Caco-2 (cell line): ENCODE data around the gene NRP2. TPM values are rescaled to one million over a fixed set of nuclear protein-coding genes. Genes with fewer than 3 reads are reported as not detected.

Experiments used
- BruUV-seq: library from RNA; stranded (reverse); fragments of 400-500 nt; replicated peaks from 2 replicates; lab custom pipeline; 2021; lab: Mats Ljungman, UMichigan
- CTCF ChIA-PET: fragments of 300-600 bp; sonication (Branson Sonifier 250); formaldehyde crosslinking; loops from one replicate; lab custom pipeline; 2022; ENCODE audit warnings: antibody characterized with exemption; lab: Charles Lee
- POLR2A ChIA-PET: fragments of 300-600 bp; sonication (Branson Sonifier 250); formaldehyde crosslinking; loops from one replicate; lab custom pipeline; 2022; ENCODE audit warnings: antibody characterized with exemption; lab: Charles Lee
- DNase-seq, 2 experiments: peaks; one replicate each; pipeline versions ENCODE4 v3.0.0 to v3.0.0-alpha.2; 2020 to 2022
- H3K27me3 ChIP-seq: replicated peaks from 2 replicates; pipeline ENCODE4 v1.6.0; 2011; ENCODE audit warnings: low read length; ENCODE audit not compliant: control insufficient read depth, insufficient read depth
- H3K36me3 ChIP-seq: 2 replicates; pipeline ENCODE4 v1.5.1; 2011; ENCODE audit warnings: low read length; ENCODE audit not compliant: control insufficient read depth, insufficient read depth
- H3K4me1 ChIP-seq: fragments of 250-450 bp; sonication (Bioruptor Pico); 2 replicates; pipeline ENCODE4 v1.5.1; 2020; ENCODE audit warnings: mild to moderate bottlenecking
- H3K4me3 ChIP-seq: 2 replicates; pipeline ENCODE4 v1.5.1; 2011; ENCODE audit warnings: low read depth, mild to moderate bottlenecking, control low read depth, low read length
- H3K9me3 ChIP-seq: fragments of 250-450 bp; sonication (Bioruptor Pico); 2 replicates; pipeline ENCODE4 v1.5.1; 2020; ENCODE audit warnings: mild to moderate bottlenecking, moderate library complexity
- H3K27ac Mint-ChIP-seq: one replicate; pipeline ENCODE4 v1.8.0; 2022; ENCODE audit warnings: mixed read lengths; ENCODE audit not compliant: unreplicated experiment
- H3K27me3 Mint-ChIP-seq: one replicate; pipeline ENCODE4 v1.8.0; 2022; ENCODE audit warnings: mixed read lengths; ENCODE audit not compliant: insufficient read depth, unreplicated experiment
- H3K36me3 Mint-ChIP-seq: one replicate; pipeline ENCODE4 v1.8.0; 2022; ENCODE audit warnings: mild to moderate bottlenecking, mixed read lengths; ENCODE audit not compliant: insufficient read depth, unreplicated experiment
- H3K4me1 Mint-ChIP-seq: one replicate; pipeline ENCODE4 v1.8.0; 2022; ENCODE audit warnings: low read depth, mixed read lengths; ENCODE audit not compliant: unreplicated experiment
- H3K4me3 Mint-ChIP-seq: one replicate; pipeline ENCODE4 v1.8.0; 2022; ENCODE audit warnings: mild to moderate bottlenecking, moderate library complexity, mixed read lengths; ENCODE audit not compliant: unreplicated experiment
- H3K9me3 Mint-ChIP-seq: one replicate; pipeline ENCODE4 v1.8.0; 2022; ENCODE audit warnings: mixed read lengths; ENCODE audit not compliant: unreplicated experiment
- intact Hi-C: fragments of 100-400 bp; cut with micrococcal nuclease; formaldehyde crosslinking; loops from one replicate; pipeline ENCODE4 v1.10.0; 2022; ENCODE audit not compliant: unreplicated experiment
- total RNA-seq: library from RNA; stranded (reverse); gene quantifications from 2 replicates; pipeline ENCODE4 v1.2.3, GENCODE V29; 2022
- TF ChIP-seq, protein P1 (sequence below), 2 experiments: fragments of 200-600 bp in 1 of 2; IDR thresholded peaks; 1 replicate in 1 of 2; 2 replicates in 1 of 2; pipeline versions ENCODE4 v1.5.1 to v1.8.0; 2011 to 2022; ENCODE audit warnings: antibody characterized with exemption in 1 of 2, control low read depth in 1 of 2, inconsistent platforms in 1 of 2, low read depth in 1 of 2, low read length in 1 of 2, mild to moderate bottlenecking in 1 of 2, moderate library complexity in 1 of 2; ENCODE audit not compliant: insufficient read depth in 1 of 2, severe bottlenecking in 1 of 2, unreplicated experiment in 1 of 2

The NRP2 gene
- total RNA-seq, 1 experiment from 2014 or later: 96.9 TPM

GRCh38 chr2:205786976-205787375, 104.7 kb downstream of the NRP2 start:
- H3K9me3 ChIP-seq: no peaks in the 10 kb centered on the region
- H3K36me3 ChIP-seq: no peaks in the 10 kb centered on the region
- CTCF ChIA-PET: no interaction called here
- Mint-ChIP-seq H3K9me3 (no peaks in the 10 kb centered on the region), H3K27me3 (no peaks in the 10 kb centered on the region), H3K4me3 (no peak overlapping the region), H3K4me1 (peaks cover 5% of the 10 kb centered on the region), H3K36me3 (no peaks in the 10 kb centered on the region), H3K27ac (no peak overlapping the region)
- H3K4me3 ChIP-seq: no peak overlapping the region
- H3K4me1 ChIP-seq: no peaks in the 10 kb centered on the region
- TF ChIP-seq, protein P1, sequence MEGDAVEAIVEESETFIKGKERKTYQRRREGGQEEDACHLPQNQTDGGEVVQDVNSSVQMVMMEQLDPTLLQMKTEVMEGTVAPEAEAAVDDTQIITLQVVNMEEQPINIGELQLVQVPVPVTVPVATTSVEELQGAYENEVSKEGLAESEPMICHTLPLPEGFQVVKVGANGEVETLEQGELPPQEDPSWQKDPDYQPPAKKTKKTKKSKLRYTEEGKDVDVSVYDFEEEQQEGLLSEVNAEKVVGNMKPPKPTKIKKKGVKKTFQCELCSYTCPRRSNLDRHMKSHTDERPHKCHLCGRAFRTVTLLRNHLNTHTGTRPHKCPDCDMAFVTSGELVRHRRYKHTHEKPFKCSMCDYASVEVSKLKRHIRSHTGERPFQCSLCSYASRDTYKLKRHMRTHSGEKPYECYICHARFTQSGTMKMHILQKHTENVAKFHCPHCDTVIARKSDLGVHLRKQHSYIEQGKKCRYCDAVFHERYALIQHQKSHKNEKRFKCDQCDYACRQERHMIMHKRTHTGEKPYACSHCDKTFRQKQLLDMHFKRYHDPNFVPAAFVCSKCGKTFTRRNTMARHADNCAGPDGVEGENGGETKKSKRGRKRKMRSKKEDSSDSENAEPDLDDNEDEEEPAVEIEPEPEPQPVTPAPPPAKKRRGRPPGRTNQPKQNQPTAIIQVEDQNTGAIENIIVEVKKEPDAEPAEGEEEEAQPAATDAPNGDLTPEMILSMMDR (IDR thresholded peaks at IDR 0.05; ENCODE audit: insufficient read depth in 1 of 2, low read depth in 1 of 2, low read length in 1 of 2, severe bottlenecking in 1 of 2, unreplicated experiment in 1 of 2): no peak
- POLR2A ChIA-PET: no interaction called here
- DNase-seq: no peak
- BruUV-seq: no TSS peak
- intact Hi-C loops: no loop called here
- H3K27me3 ChIP-seq: no peaks in the 10 kb centered on the region

- Mint-ChIP-seq H3K4me1 (peaks cover 5% of the 10 kb centered on the region), H3K36me3 (peaks cover under 1% of the 10 kb centered on the region), H3K4me3 (no peak overlapping the region), H3K27ac (no peak overlapping the region), H3K27me3 (no peaks in the 10 kb centered on the region), H3K9me3 (no peaks in the 10 kb centered on the region)
- TF ChIP-seq, protein P1 (IDR thresholded peaks at IDR 0.05; ENCODE audit: insufficient read depth in 1 of 2, low read depth in 1 of 2, low read length in 1 of 2, severe bottlenecking in 1 of 2, unreplicated experiment in 1 of 2): no peak
- no peaks in the 10 kb centered on the region for H3K27me3 ChIP-seq
- intact Hi-C loops: no loop called here
- CTCF ChIA-PET: no interaction called here
- no peak for DNase-seq
- H3K4me1 ChIP-seq: no peaks in the 10 kb centered on the region
- no peaks in the 10 kb centered on the region for H3K36me3 ChIP-seq
- BruUV-seq: no TSS peak
- H3K9me3 ChIP-seq: no peaks in the 10 kb centered on the region
- no peak overlapping the region for H3K4me3 ChIP-seq
- POLR2A ChIA-PET: no interaction called here
Observed at GRCh38 chr2:205787761-205788160, 105.5 kb downstream of the NRP2 start.

DNA sequence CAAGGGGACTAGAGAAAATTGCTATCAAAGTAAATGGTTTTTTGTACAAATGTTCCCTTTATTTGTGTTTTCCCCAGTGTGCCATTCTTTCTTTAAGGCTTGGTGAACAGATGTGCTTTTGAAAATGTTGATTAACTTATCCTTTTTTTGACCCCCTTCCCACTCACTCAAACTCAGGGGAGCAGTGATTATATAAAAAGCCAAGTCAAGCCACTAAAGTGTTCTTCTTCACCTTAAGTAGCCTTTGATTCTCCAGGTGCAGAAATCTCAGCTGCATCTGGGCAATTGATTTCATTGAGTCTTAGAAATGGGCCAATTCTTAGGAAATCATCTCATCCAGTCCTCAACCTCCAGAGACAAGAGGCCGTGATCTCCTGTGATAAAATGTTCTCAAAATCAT, 107.6 kb downstream of the NRP2 start:
- no peaks in the 10 kb centered on the region for H3K4me1 ChIP-seq
- H3K4me3 Mint-ChIP-seq: no peak overlapping the region
- H3K27me3 ChIP-seq: no peaks in the 10 kb centered on the region
- peaks cover 5% of the 10 kb centered on the region for H3K4me1 Mint-ChIP-seq
- H3K27me3 Mint-ChIP-seq: no peaks in the 10 kb centered on the region
- H3K36me3 Mint-ChIP-seq: peaks cover 12% of the 10 kb centered on the region
- intact Hi-C loops: no loop called here
- CTCF ChIA-PET: no interaction called here
- no peak overlapping the region for H3K27ac Mint-ChIP-seq
- no peaks in the 10 kb centered on the region for H3K9me3 Mint-ChIP-seq
- TF ChIP-seq, protein P1 (IDR thresholded peaks at IDR 0.05; ENCODE audit: insufficient read depth in 1 of 2, low read depth in 1 of 2, low read length in 1 of 2, severe bottlenecking in 1 of 2, unreplicated experiment in 1 of 2): no peak
- no peak overlapping the region for H3K4me3 ChIP-seq
- no peak for DNase-seq
- POLR2A ChIA-PET: no interaction called here
- BruUV-seq: no TSS peak
- H3K36me3 ChIP-seq: no peaks in the 10 kb centered on the region
- no peaks in the 10 kb centered on the region for H3K9me3 ChIP-seq
